Hippocampal formation (tissue), 2 donors: ENCODE results near the gene SNX20.

Experiments
- DNase-seq, 2 donors: peaks; one replicate each; lab custom pipeline; 2025; lab: John Stamatoyannopoulos, UW

Gene SNX20

GRCh38 chr16:50657241-50657640 is 23.9 kb downstream of the SNX20 start:
- DNase-seq = no peak

- DNase-seq = no peak
Observed at GRCh38 chr16:50655558-50656055, 25.5 kb downstream of the SNX20 start.

- no peak for DNase-seq
Observed at GRCh38 chr16:50653633-50654519, 27.2 kb downstream of the SNX20 start.

GRCh38 chr16:50652836-50653425 is 28.2 kb downstream of the SNX20 start:
- DNase-seq = no peak

GRCh38 chr16:50651835-50652438 is 29.2 kb downstream of the SNX20 start:
- no peak for DNase-seq

GRCh38 chr16:50646345-50646744 is 34.8 kb downstream of the SNX20 start:
- DNase-seq = no peak

GRCh38 chr16:50645563-50646220 is 35.4 kb downstream of the SNX20 start:
- no peak for DNase-seq

- peak in 1 of 2 donors; percentile 40 for DNase-seq
Observed at GRCh38 chr16:50644729-50645128, 36.4 kb downstream of the SNX20 start.

- DNase-seq = no peak
Observed at GRCh38 chr16:50644245-50644644, 36.9 kb downstream of the SNX20 start.

GRCh38 chr16:50643192-50643591 is 37.9 kb downstream of the SNX20 start:
- no peak for DNase-seq

- DNase-seq = no peak
Observed at GRCh38 chr16:50642349-50642748, 38.8 kb downstream of the SNX20 start.

- no peak for DNase-seq
Observed at GRCh38 chr16:50641818-50642187, 39.3 kb downstream of the SNX20 start.

GRCh38 chr16:50640919-50641817 is 39.9 kb downstream of the SNX20 start:
- DNase-seq = no peak

- DNase-seq = no peak
Observed at GRCh38 chr16:50640391-50640790, 40.7 kb downstream of the SNX20 start.

GRCh38 chr16:50638816-50639670 is 42.1 kb downstream of the SNX20 start:
- DNase-seq = no peak

- DNase-seq = no peak
Observed at GRCh38 chr16:50637716-50638602, 43.2 kb downstream of the SNX20 start.

- DNase-seq = no peak
Observed at GRCh38 chr16:50636753-50637374, 44.2 kb downstream of the SNX20 start.

- DNase-seq = no peak
Observed at GRCh38 chr16:50635505-50636392, 45.4 kb downstream of the SNX20 start.
